Central memory CD8-positive, alpha-beta T cell (primary cell): ENCODE data around the gene RPL10.
A peak's percentile ranks its signal among the peaks of the same experiment; 100 is the strongest.

ENCODE experiments used
- ATAC-seq: fragments of 150-1000 bp; cut with Tn5 transposase; replicated peaks from 2 replicates; pipeline ENCODE4 v1.10.0; 2022; ENCODE audit warnings: mild to moderate bottlenecking, moderate FRiP score, moderate number of reproducible peaks; ENCODE audit not compliant: poor library complexity, severe bottlenecking; ENCODE audit errors: extremely low read depth
- DNase-seq, 2 donors: peaks; one replicate each; pipeline ENCODE4 v3.0.0; 2021; ENCODE audit warnings: low spot score in 2 of 2
- H3K27ac Mint-ChIP-seq: one replicate; pipeline ENCODE4 v1.8.0; 2022; ENCODE audit warnings: low read depth, mild to moderate bottlenecking, moderate library complexity, mixed read lengths
- H3K27me3 Mint-ChIP-seq: one replicate; pipeline ENCODE4 v1.8.0; 2022; ENCODE audit warnings: mixed read lengths
- H3K36me3 Mint-ChIP-seq: one replicate; pipeline ENCODE4 v1.8.0; 2022; ENCODE audit warnings: mild to moderate bottlenecking, moderate library complexity, mixed read lengths; ENCODE audit not compliant: insufficient read depth
- H3K4me1 Mint-ChIP-seq: one replicate; pipeline ENCODE4 v1.8.0; 2022; ENCODE audit warnings: mixed read lengths
- H3K4me3 Mint-ChIP-seq: one replicate; pipeline ENCODE4 v1.8.0; 2022; ENCODE audit warnings: mild to moderate bottlenecking, moderate library complexity, mixed read lengths
- H3K9me3 Mint-ChIP-seq: one replicate; pipeline ENCODE4 v1.8.0; 2022; ENCODE audit warnings: mixed read lengths

The RPL10 gene

GRCh38 chrX:154374313-154375155 is 23.6 kb upstream of the RPL10 start, which contains the start of gene FLNA:
Gene FLNA (minus strand): TSS chrX:154374634. CDS start chrX:154371245, 3,389 bp downstream.
- Mint-ChIP-seq H3K4me1 (peaks cover 6% of the 10 kb centered on the region), H3K27ac (no peak within 1 kb of the TSS), H3K27me3 (no peaks in the 10 kb centered on the region), H3K36me3 (peaks cover 28% of the 10 kb centered on the region), H3K4me3 (peak within 1 kb of the TSS; percentile 88), H3K9me3 (no peaks in the 10 kb centered on the region)
- DNase-seq: no peak
- no peak for ATAC-seq

- no peaks in the 10 kb centered on the region for H3K9me3 Mint-ChIP-seq
Measured at GRCh38 chrX:154375156-154375504, 23.0 kb upstream of the RPL10 start.

GRCh38 chrX:154376774-154377173 is 21.4 kb upstream of the RPL10 start:
- H3K9me3 Mint-ChIP-seq: no peaks in the 10 kb centered on the region
- H3K27me3 Mint-ChIP-seq: no peaks in the 10 kb centered on the region
- peaks cover 19% of the 10 kb centered on the region for H3K4me1 Mint-ChIP-seq
- H3K27ac Mint-ChIP-seq: peak overlapping the region; percentile 92
- no peak overlapping the region for H3K4me3 Mint-ChIP-seq
- ATAC-seq (no peak), DNase-seq (no peak)
- peaks cover 24% of the 10 kb centered on the region for H3K36me3 Mint-ChIP-seq

More at GRCh38 chrX:154375156-154375504, 23.0 kb upstream of the RPL10 start:
- no peak overlapping the region for H3K27ac Mint-ChIP-seq
- no peak for ATAC-seq
- H3K4me3 Mint-ChIP-seq: peak overlapping the region; percentile 20
- peaks cover 23% of the 10 kb centered on the region for H3K36me3 Mint-ChIP-seq
- DNase-seq: no peak
- peaks cover 10% of the 10 kb centered on the region for H3K4me1 Mint-ChIP-seq
- no peaks in the 10 kb centered on the region for H3K27me3 Mint-ChIP-seq

- H3K4me3 Mint-ChIP-seq: peak overlapping the region; percentile 83
- peaks cover 14% of the 10 kb centered on the region for H3K4me1 Mint-ChIP-seq
- peak overlapping the region; percentile 92 for H3K27ac Mint-ChIP-seq
- no peaks in the 10 kb centered on the region for H3K27me3 Mint-ChIP-seq
- DNase-seq: peak; percentile 38 to 77
- peaks cover 21% of the 10 kb centered on the region for H3K36me3 Mint-ChIP-seq
- H3K9me3 Mint-ChIP-seq: no peaks in the 10 kb centered on the region
- ATAC-seq: peak; percentile 1
Measured at GRCh38 chrX:154378059-154378798, 19.9 kb upstream of the RPL10 start.

GRCh38 chrX:154378799-154379568 is 19.2 kb upstream of the RPL10 start, which contains the start of gene EMD:
Gene EMD (plus strand): TSS chrX:154379295. CDS start chrX:154379485, 190 bp downstream.
- Mint-ChIP-seq H3K27ac (peak within 1 kb of the TSS; percentile 92), H3K36me3 (peaks cover 25% of the 10 kb centered on the region), H3K9me3 (no peaks in the 10 kb centered on the region), H3K27me3 (no peaks in the 10 kb centered on the region), H3K4me3 (peak within 1 kb of the TSS; percentile 83), H3K4me1 (peaks cover 17% of the 10 kb centered on the region)
- DNase-seq (peak; percentile 81 to 97), ATAC-seq (peak; percentile 84)

- no peaks in the 10 kb centered on the region for H3K9me3 Mint-ChIP-seq
- H3K27ac Mint-ChIP-seq: peak overlapping the region; percentile 92
- H3K4me3 Mint-ChIP-seq: peak overlapping the region; percentile 83
- H3K36me3 Mint-ChIP-seq: peaks cover 25% of the 10 kb centered on the region
- DNase-seq (no peak), ATAC-seq (no peak)
- peaks cover 17% of the 10 kb centered on the region for H3K4me1 Mint-ChIP-seq
- H3K27me3 Mint-ChIP-seq: no peaks in the 10 kb centered on the region
Measured at GRCh38 chrX:154379569-154379951, 18.6 kb upstream of the RPL10 start.

GRCh38 chrX:154380153-154380552 is 18.0 kb upstream of the RPL10 start:
- H3K27me3 Mint-ChIP-seq: no peaks in the 10 kb centered on the region
- H3K36me3 Mint-ChIP-seq: peaks cover 25% of the 10 kb centered on the region
- ATAC-seq (no peak), DNase-seq (no peak)
- peak overlapping the region; percentile 83 for H3K4me3 Mint-ChIP-seq
- H3K27ac Mint-ChIP-seq: peak overlapping the region; percentile 92
- no peaks in the 10 kb centered on the region for H3K9me3 Mint-ChIP-seq
- peaks cover 17% of the 10 kb centered on the region for H3K4me1 Mint-ChIP-seq

GRCh38 chrX:154380787-154381186 is 17.4 kb upstream of the RPL10 start:
- Mint-ChIP-seq H3K36me3 (peaks cover 25% of the 10 kb centered on the region), H3K9me3 (no peaks in the 10 kb centered on the region), H3K4me1 (peaks cover 17% of the 10 kb centered on the region), H3K27me3 (no peaks in the 10 kb centered on the region), H3K4me3 (peak overlapping the region; percentile 83), H3K27ac (peak overlapping the region; percentile 92)
- DNase-seq (no peak), ATAC-seq (no peak)

GRCh38 chrX:154381271-154381670 is 16.9 kb upstream of the RPL10 start:
- Mint-ChIP-seq H3K27ac (peak overlapping the region; percentile 92), H3K36me3 (peaks cover 25% of the 10 kb centered on the region), H3K9me3 (no peaks in the 10 kb centered on the region), H3K4me1 (peaks cover 17% of the 10 kb centered on the region), H3K27me3 (no peaks in the 10 kb centered on the region), H3K4me3 (peak overlapping the region; percentile 83)
- DNase-seq (no peak), ATAC-seq (no peak)

GRCh38 chrX:154382483-154383069 is 15.6 kb upstream of the RPL10 start:
- no peaks in the 10 kb centered on the region for H3K9me3 Mint-ChIP-seq
- H3K36me3 Mint-ChIP-seq: peaks cover 23% of the 10 kb centered on the region
- no peak for ATAC-seq
- H3K4me1 Mint-ChIP-seq: peaks cover 17% of the 10 kb centered on the region
- no peak overlapping the region for H3K27ac Mint-ChIP-seq
- no peak overlapping the region for H3K4me3 Mint-ChIP-seq
- DNase-seq: no peak
- no peaks in the 10 kb centered on the region for H3K27me3 Mint-ChIP-seq

- Mint-ChIP-seq H3K4me1 (peaks cover 17% of the 10 kb centered on the region), H3K4me3 (no peak overlapping the region), H3K36me3 (peaks cover 21% of the 10 kb centered on the region), H3K9me3 (no peaks in the 10 kb centered on the region), H3K27ac (no peak overlapping the region), H3K27me3 (no peaks in the 10 kb centered on the region)
- no peak for DNase-seq
- ATAC-seq: no peak
Measured at GRCh38 chrX:154383359-154384283, 14.6 kb upstream of the RPL10 start.
